G401 (cell line): Measurements from ENCODE around the gene PRKCSH. TPM values are rescaled to one million over a fixed set of nuclear protein-coding genes. Genes with fewer than 3 reads are reported as not detected.
"Not testable (repeated sequence)": the region's sequence is repeated elsewhere in the genome, so short reads cannot be mapped to it uniquely, and the experiment has no call there.

ENCODE experiments used
- DNase-seq: peaks from one replicate; pipeline ENCODE4 v3.0.0-alpha.2; 2015; ENCODE audit warnings: low spot score
- in situ Hi-C: cut with HindIII; loops from 2 replicates; pipeline ENCODE4 v1.10.0; 2016; ENCODE audit warnings: low sequenced_read_pairs, mixed read lengths
- total RNA-seq: library from RNA; depleted of rRNA; stranded (reverse); fragments of >200 nt; shearing (Covaris generic); gene quantifications from 2 replicates; pipeline ENCODE4 v1.2.3, GENCODE V29; 2014

Gene PRKCSH
- total RNA-seq, 1 experiment from 2014 or later = 141 TPM

- DNase-seq = no peak
- in situ Hi-C loops = no loop called here
These were observed 29.2 kb downstream of the PRKCSH start for GRCh38 chr19:11464333-11465265.

- in situ Hi-C loops = no loop called here
- no peak for DNase-seq
These were observed 30.2 kb downstream of the PRKCSH start for GRCh38 chr19:11465600-11465999.

GRCh38 chr19:11468266-11468845 is 32.9 kb downstream of the PRKCSH start:
- DNase-seq, in situ Hi-C loops: not testable (repeated sequence)

- DNase-seq = no peak
- in situ Hi-C loops = no loop called here
These were observed 38.3 kb downstream of the PRKCSH start for GRCh38 chr19:11473725-11474124.

- in situ Hi-C loops, DNase-seq: not testable (repeated sequence)
These were observed 39.9 kb downstream of the PRKCSH start for GRCh38 chr19:11475343-11475742.

GRCh38 chr19:11475861-11476260 is 40.4 kb downstream of the PRKCSH start:
- in situ Hi-C loops = no loop called here
- peak; percentile 75 for DNase-seq

- in situ Hi-C loops = no loop called here
These were observed 43.0 kb downstream of the PRKCSH start for GRCh38 chr19:11478167-11479089.

GRCh38 chr19:11479090-11479897 is 43.9 kb downstream of the PRKCSH start:
- in situ Hi-C loops = no loop called here
- DNase-seq = peak; percentile 68

More at GRCh38 chr19:11478167-11479089, 43.0 kb downstream of the PRKCSH start:
- no peak for DNase-seq

- DNase-seq = peak; percentile 44
- in situ Hi-C loops = no loop called here
These were observed 44.7 kb downstream of the PRKCSH start for GRCh38 chr19:11479898-11480714.

GRCh38 chr19:11480715-11481533 is 45.5 kb downstream of the PRKCSH start, which contains the start of gene ELAVL3:
TSS of gene ELAVL3 (minus strand) at chr19:11481046. CDS start at chr19:11480608, 438 bp downstream.
- in situ Hi-C loops = no loop called here
- peak; percentile 81 for DNase-seq

GRCh38 chr19:11481534-11482383 is 46.3 kb downstream of the PRKCSH start:
- in situ Hi-C loops = no loop called here
- peak; percentile 99 for DNase-seq

GRCh38 chr19:11482384-11483050 is 47.1 kb downstream of the PRKCSH start:
- DNase-seq = peak; percentile 86
- in situ Hi-C loops = no loop called here

GRCh38 chr19:11483366-11484111 is 48.1 kb downstream of the PRKCSH start:
- in situ Hi-C loops = no loop called here
- DNase-seq = no peak

GRCh38 chr19:11485245-11485837 is 49.9 kb downstream of the PRKCSH start:
- in situ Hi-C loops = no loop called here
- DNase-seq = peak; percentile 74
